ENCODE measurements around the gene ORAI3. TPM values are rescaled to one million over a fixed set of nuclear protein-coding genes. Genes with fewer than 3 reads are reported as not detected.
"Not testable (repeated sequence)": the region's sequence is repeated elsewhere in the genome, so short reads cannot be mapped to it uniquely, and the experiment has no call there.

The ORAI3 gene
- total RNA-seq, 1 donor from 2014 or later = 25.2 TPM

- Mint-ChIP-seq H3K4me1 (ENCODE audit: unreplicated experiment) (no peaks in the 10 kb centered on the region), H3K9me3 (ENCODE audit: unreplicated experiment) (no peaks in the 10 kb centered on the region), H3K27me3 (ENCODE audit: unreplicated experiment) (no peaks in the 10 kb centered on the region), H3K27ac (ENCODE audit: unreplicated experiment) (no peak overlapping the region), H3K4me3 (ENCODE audit: unreplicated experiment) (no peak overlapping the region), H3K36me3 (ENCODE audit: unreplicated experiment) (peaks cover 14% of the 10 kb centered on the region)
- no peak for TF ChIP-seq CTCF (IDR thresholded peaks at IDR 0.05)
- no peak for DNase-seq (ENCODE audit: extremely low spot score, unreplicated experiment)
Observed at GRCh38 chr16:30931068-30931650, 17.7 kb upstream of the ORAI3 start.

GRCh38 chr16:30934827-30935557, 13.9 kb upstream of the ORAI3 start:
- peaks cover 16% of the 10 kb centered on the region for H3K36me3 Mint-ChIP-seq (ENCODE audit: unreplicated experiment)
- peak; percentile 48 for TF ChIP-seq CTCF (IDR thresholded peaks at IDR 0.05)
- no peak overlapping the region for H3K4me3 Mint-ChIP-seq (ENCODE audit: unreplicated experiment)
- no peaks in the 10 kb centered on the region for H3K9me3 Mint-ChIP-seq (ENCODE audit: unreplicated experiment)
- H3K27me3 Mint-ChIP-seq (ENCODE audit: unreplicated experiment) = no peaks in the 10 kb centered on the region
- DNase-seq (ENCODE audit: extremely low spot score, unreplicated experiment) = no peak
- H3K27ac Mint-ChIP-seq (ENCODE audit: unreplicated experiment) = no peak overlapping the region
- H3K4me1 Mint-ChIP-seq (ENCODE audit: unreplicated experiment) = no peaks in the 10 kb centered on the region

GRCh38 chr16:30937692-30938091, 11.2 kb upstream of the ORAI3 start:
- H3K9me3 Mint-ChIP-seq (ENCODE audit: unreplicated experiment) = no peaks in the 10 kb centered on the region
- TF ChIP-seq CTCF (IDR thresholded peaks at IDR 0.05) = no peak
- no peak for DNase-seq (ENCODE audit: extremely low spot score, unreplicated experiment)
- no peak overlapping the region for H3K27ac Mint-ChIP-seq (ENCODE audit: unreplicated experiment)
- H3K36me3 Mint-ChIP-seq (ENCODE audit: unreplicated experiment) = peaks cover 6% of the 10 kb centered on the region
- H3K4me1 Mint-ChIP-seq (ENCODE audit: unreplicated experiment) = peaks cover 4% of the 10 kb centered on the region
- H3K4me3 Mint-ChIP-seq (ENCODE audit: unreplicated experiment) = no peak overlapping the region
- no peaks in the 10 kb centered on the region for H3K27me3 Mint-ChIP-seq (ENCODE audit: unreplicated experiment)

- H3K36me3 Mint-ChIP-seq (ENCODE audit: unreplicated experiment) = peaks cover 12% of the 10 kb centered on the region
- H3K27ac Mint-ChIP-seq (ENCODE audit: unreplicated experiment); DNase-seq (ENCODE audit: extremely low spot score, unreplicated experiment); H3K4me1 Mint-ChIP-seq (ENCODE audit: unreplicated experiment); H3K4me3 Mint-ChIP-seq (ENCODE audit: unreplicated experiment); H3K9me3 Mint-ChIP-seq (ENCODE audit: unreplicated experiment); H3K27me3 Mint-ChIP-seq (ENCODE audit: unreplicated experiment): not testable (repeated sequence)
Observed at GRCh38 chr16:30939571-30939970, 9.3 kb upstream of the ORAI3 start.

GRCh38 chr16:30941600-30942425, 7.1 kb upstream of the ORAI3 start:
- TF ChIP-seq CTCF (IDR thresholded peaks at IDR 0.05) = peak; percentile 78
- DNase-seq (ENCODE audit: extremely low spot score, unreplicated experiment) = no peak
- Mint-ChIP-seq H3K27me3 (ENCODE audit: unreplicated experiment) (no peaks in the 10 kb centered on the region), H3K4me1 (ENCODE audit: unreplicated experiment) (peaks cover 4% of the 10 kb centered on the region), H3K4me3 (ENCODE audit: unreplicated experiment) (no peak overlapping the region), H3K27ac (ENCODE audit: unreplicated experiment) (peak overlapping the region; percentile 2), H3K36me3 (ENCODE audit: unreplicated experiment) (peaks cover 13% of the 10 kb centered on the region), H3K9me3 (ENCODE audit: unreplicated experiment) (no peaks in the 10 kb centered on the region)

All from osteocyte (in vitro differentiated cells).